ENCODE results near the gene GPR35. TPM values are rescaled to one million over a fixed set of nuclear protein-coding genes. Genes with fewer than 3 reads are reported as not detected.
A peak's percentile ranks its signal among the peaks of the same experiment; 100 is the strongest.

Gene GPR35
- total RNA-seq, 6 donors from 2014 or later = 1.9 to 14.7 (median 4.6) TPM

- ATAC-seq (ENCODE audit: low FRiP score in 2 of 2) (no peak), DNase-seq (peak in 1 of 2 donors; percentile 49)
- Histone ChIP-seq H3K36me3 (peaks cover 10 to 55% (median 47%) of the 10 kb centered on the region in 4 donors), H3K9me3 (no peaks in the 10 kb centered on the region), H3K4me1 (peaks cover 24 to 36% (median 29%) of the 10 kb centered on the region in 4 donors), H3K27me3 (no peaks in the 10 kb centered on the region), H3K27ac (peak overlapping the region; percentile 83 to 89 (median 86)), H3K4me3 (no peak overlapping the region)
- TF ChIP-seq EP300 (IDR thresholded peaks at IDR 0.05) (no peak), POLR2AphosphoS5 (IDR thresholded peaks at IDR 0.05) (no peak), POLR2A (IDR thresholded peaks at IDR 0.05) (no peak)
- TF ChIP-seq, protein P1, sequence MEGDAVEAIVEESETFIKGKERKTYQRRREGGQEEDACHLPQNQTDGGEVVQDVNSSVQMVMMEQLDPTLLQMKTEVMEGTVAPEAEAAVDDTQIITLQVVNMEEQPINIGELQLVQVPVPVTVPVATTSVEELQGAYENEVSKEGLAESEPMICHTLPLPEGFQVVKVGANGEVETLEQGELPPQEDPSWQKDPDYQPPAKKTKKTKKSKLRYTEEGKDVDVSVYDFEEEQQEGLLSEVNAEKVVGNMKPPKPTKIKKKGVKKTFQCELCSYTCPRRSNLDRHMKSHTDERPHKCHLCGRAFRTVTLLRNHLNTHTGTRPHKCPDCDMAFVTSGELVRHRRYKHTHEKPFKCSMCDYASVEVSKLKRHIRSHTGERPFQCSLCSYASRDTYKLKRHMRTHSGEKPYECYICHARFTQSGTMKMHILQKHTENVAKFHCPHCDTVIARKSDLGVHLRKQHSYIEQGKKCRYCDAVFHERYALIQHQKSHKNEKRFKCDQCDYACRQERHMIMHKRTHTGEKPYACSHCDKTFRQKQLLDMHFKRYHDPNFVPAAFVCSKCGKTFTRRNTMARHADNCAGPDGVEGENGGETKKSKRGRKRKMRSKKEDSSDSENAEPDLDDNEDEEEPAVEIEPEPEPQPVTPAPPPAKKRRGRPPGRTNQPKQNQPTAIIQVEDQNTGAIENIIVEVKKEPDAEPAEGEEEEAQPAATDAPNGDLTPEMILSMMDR (IDR thresholded peaks at IDR 0.05) = no peak
- WGBS, 2 donors = 87 to 95% methylated on average over 8 of the region's 8 CpGs
Measured at GRCh38 chr2:240578488-240578887, 46.8 kb upstream of the GPR35 start.

DNA sequence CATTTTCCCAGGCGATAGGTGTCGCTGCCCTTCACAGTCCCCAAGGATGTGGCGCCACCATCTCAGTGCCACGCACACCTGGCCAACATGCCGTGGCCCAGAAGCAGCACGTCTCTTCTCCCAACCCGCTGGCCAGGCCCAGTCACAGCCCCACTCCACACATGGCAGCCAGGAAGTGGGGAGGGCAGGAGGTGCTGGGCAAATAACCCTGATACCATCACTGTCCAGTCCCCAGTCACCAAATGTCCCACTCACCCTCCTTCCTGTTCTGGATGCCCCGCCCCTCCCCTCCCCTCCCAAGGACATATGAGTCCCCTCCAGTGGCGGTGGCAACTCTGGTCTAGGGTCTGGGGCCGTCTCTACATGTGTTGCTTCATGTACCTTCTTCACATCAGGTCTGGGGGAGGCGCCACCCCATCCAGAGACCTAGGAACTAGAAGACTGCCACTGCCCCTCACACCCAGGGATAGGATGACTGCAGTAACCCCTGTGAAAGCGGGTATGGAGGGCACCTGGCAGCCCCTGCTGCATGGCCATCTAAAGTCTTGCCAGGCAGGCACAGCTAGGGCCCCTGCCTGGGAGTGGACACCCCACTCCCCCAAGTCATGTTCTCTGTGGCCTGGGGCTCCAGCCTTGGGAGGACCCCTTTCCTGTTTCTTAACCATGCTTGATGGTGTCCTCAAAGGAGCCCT is 46.1 kb upstream of the GPR35 start:
- H3K4me3 ChIP-seq = no peak overlapping the region
- no peaks in the 10 kb centered on the region for H3K9me3 ChIP-seq
- peaks cover 29 to 41% (median 31%) of the 10 kb centered on the region in 4 donors for H3K4me1 ChIP-seq
- H3K27me3 ChIP-seq = no peaks in the 10 kb centered on the region
- peaks cover 10 to 48% (median 43%) of the 10 kb centered on the region in 4 donors for H3K36me3 ChIP-seq
- DNase-seq = peak in 1 of 2 donors; percentile 28
- 86 to 91% methylated on average over 11 to 12 of the region's 12 CpGs for WGBS, 2 donors
- H3K27ac ChIP-seq = peak overlapping the region; percentile 83 to 89 (median 86)
- TF ChIP-seq EP300 (IDR thresholded peaks at IDR 0.05) (no peak), POLR2A (IDR thresholded peaks at IDR 0.05) (no peak), POLR2AphosphoS5 (IDR thresholded peaks at IDR 0.05) (no peak)
- TF ChIP-seq, protein P1 (IDR thresholded peaks at IDR 0.05) = no peak
- ATAC-seq (ENCODE audit: low FRiP score in 2 of 2) = no peak

GRCh38 chr2:240579771-240580614 is 45.3 kb upstream of the GPR35 start:
- TF ChIP-seq POLR2AphosphoS5 (IDR thresholded peaks at IDR 0.05) (peak; percentile 42 to 84), EP300 (IDR thresholded peaks at IDR 0.05) (peak in 1 of 4 donors; percentile 66), POLR2A (IDR thresholded peaks at IDR 0.05) (no peak)
- TF ChIP-seq, protein P1 (IDR thresholded peaks at IDR 0.05) = peak; percentile 29 to 71 (median 56)
- no peak overlapping the region for H3K4me3 ChIP-seq
- peak overlapping the region; percentile 83 to 89 (median 86) for H3K27ac ChIP-seq
- H3K4me1 ChIP-seq = peaks cover 34 to 49% (median 39%) of the 10 kb centered on the region in 4 donors
- DNase-seq (peak; percentile 91 to 93), ATAC-seq (ENCODE audit: low FRiP score in 2 of 2) (peak; percentile 89)
- no peaks in the 10 kb centered on the region for H3K27me3 ChIP-seq
- H3K9me3 ChIP-seq = no peaks in the 10 kb centered on the region
- WGBS, 2 donors = 44 to 52% methylated on average over 23 to 27 of the region's 27 CpGs
- H3K36me3 ChIP-seq = peaks cover 4 to 40% (median 35%) of the 10 kb centered on the region in 4 donors

DNA sequence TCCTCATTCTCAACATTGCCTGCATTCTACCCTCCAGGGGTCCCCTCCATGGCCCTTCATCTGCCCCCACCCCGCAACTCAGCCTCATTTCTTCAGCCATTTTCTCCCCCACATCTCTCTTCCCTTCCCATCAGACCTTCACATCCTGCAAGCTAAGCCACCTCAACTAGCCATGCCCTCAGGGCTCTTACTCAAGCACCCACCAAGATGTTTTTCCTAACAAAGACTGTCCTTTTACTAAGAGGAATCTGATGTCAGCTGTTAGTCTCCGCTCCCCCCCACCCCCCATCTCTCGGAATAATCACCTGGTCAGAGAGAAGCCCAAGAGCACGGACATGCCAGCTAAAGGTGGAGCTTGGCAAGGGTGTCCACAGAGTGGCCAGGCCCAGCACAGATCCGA is 43.5 kb upstream of the GPR35 start:
- peaks cover 41 to 57% (median 47%) of the 10 kb centered on the region in 4 donors for H3K4me1 ChIP-seq
- ATAC-seq (ENCODE audit: low FRiP score in 2 of 2) = no peak
- 96 to 97% methylated on average over 5 of the region's 5 CpGs for WGBS, 2 donors

More for the DNA sequence above, 43.5 kb upstream of the GPR35 start:
- DNase-seq = no peak
- H3K36me3 ChIP-seq = peaks cover under 1 to 22% (median 17%) of the 10 kb centered on the region in 4 donors
- H3K4me3 ChIP-seq = no peak overlapping the region
- H3K27ac ChIP-seq = no peak overlapping the region
- TF ChIP-seq POLR2A (IDR thresholded peaks at IDR 0.05) (no peak), POLR2AphosphoS5 (IDR thresholded peaks at IDR 0.05) (no peak), EP300 (IDR thresholded peaks at IDR 0.05) (no peak)
- TF ChIP-seq, protein P1 (IDR thresholded peaks at IDR 0.05) = no peak
- H3K9me3 ChIP-seq = no peaks in the 10 kb centered on the region
- H3K27me3 ChIP-seq = no peaks in the 10 kb centered on the region

All from upper lobe of left lung (tissue), 6 donors.